DMS 273 (cell line): ENCODE measurements around the gene ANO7.

ENCODE experiments used
- DNase-seq: peaks from one replicate; lab custom pipeline; 2025; ENCODE audit not compliant: unreplicated experiment; lab: John Stamatoyannopoulos, UW

ANO7 gene

GRCh38 chr2:241157841-241158545 is 30.5 kb upstream of the ANO7 start:
- DNase-seq = no peak

DNA sequence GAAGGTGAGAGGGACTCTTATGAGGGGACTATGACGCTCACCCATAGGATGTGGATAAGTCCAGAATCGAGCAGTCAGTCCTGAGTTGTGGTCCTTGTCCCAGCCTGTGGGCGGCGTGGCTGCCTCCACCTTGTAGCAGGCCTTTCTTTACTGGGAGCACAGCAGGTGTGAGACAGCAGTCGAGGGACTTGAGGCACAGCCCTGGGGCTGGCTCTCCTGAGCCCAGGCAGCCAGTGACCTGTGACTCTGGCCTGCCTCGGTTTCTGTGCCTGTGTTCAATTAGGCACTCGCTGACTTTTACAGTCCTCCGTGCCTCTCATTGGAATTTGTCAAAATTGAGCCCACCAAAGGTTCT is 30.0 kb upstream of the ANO7 start:
- DNase-seq = no peak

- DNase-seq = no peak
Measured at GRCh38 chr2:241159116-241159515, 29.4 kb upstream of the ANO7 start.

- no peak for DNase-seq
Measured at GRCh38 chr2:241160318-241160717, 28.2 kb upstream of the ANO7 start.

GRCh38 chr2:241161646-241162281 is 26.7 kb upstream of the ANO7 start:
- DNase-seq = no peak

- no peak for DNase-seq
Measured at GRCh38 chr2:241163601-241164118, 24.8 kb upstream of the ANO7 start.

DNA sequence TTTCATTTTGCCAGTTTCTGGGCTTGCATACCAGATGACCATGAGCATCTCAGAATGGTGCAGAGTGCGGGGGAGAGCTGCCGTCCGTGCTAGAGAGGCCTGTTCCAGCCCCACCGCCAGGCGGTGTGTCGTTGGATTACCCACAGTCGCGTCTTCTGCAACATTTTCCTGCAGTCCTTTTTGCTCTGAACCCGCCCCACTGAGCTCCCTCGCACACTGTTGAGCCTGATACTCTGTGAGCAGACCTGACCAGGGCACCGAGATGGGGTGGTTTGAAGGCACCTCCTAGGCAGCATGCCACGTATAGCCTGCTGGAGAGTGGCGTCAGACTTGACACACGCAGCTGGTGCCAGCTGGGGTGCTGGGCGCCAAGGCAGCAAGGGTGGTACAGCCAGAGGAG is 20.1 kb upstream of the ANO7 start:
- no peak for DNase-seq

DNA sequence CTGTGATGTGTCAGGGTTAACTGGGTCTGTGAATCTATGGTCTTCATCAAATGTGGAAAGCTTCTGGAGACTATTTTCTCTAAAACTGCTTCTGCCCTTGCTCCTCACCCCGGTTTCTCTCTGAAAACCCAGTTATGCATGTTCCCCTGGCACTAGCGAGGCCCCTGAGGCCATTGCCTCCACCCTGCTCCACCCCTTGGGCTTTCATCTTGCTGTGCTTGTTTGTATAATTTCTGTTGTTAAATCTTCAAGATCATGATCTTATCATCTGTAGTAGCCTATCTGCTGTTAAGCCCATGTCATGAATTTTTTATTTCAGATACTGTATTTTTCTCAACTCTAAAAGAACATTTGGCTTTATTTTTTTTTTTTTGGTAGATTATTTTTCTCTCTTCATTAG is 14.9 kb upstream of the ANO7 start:
- no peak for DNase-seq

- DNase-seq = peak; percentile 79
Measured at GRCh38 chr2:241177526-241178334, 10.7 kb upstream of the ANO7 start.

- no peak for DNase-seq
Measured at GRCh38 chr2:241178961-241179360, 9.5 kb upstream of the ANO7 start.

DNA sequence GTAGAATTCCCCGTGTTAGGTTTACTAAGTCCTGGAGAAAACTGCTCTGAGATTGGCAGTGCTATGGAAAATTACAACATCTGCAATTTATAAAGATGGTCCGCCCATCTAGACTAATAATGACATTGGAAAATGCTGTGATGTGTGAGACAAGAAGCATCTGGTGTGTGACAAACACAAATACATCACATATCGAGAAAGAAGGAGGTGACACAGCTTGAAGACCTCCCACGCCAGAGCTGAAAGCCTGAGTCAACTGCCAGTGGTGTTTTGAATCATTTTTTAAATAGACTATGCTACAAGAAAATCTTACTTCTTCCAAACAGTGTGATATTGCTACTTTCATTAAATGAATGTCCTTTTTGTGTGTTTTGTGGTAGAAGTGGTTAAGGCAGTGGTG is 8.6 kb upstream of the ANO7 start:
- DNase-seq = no peak

DNA sequence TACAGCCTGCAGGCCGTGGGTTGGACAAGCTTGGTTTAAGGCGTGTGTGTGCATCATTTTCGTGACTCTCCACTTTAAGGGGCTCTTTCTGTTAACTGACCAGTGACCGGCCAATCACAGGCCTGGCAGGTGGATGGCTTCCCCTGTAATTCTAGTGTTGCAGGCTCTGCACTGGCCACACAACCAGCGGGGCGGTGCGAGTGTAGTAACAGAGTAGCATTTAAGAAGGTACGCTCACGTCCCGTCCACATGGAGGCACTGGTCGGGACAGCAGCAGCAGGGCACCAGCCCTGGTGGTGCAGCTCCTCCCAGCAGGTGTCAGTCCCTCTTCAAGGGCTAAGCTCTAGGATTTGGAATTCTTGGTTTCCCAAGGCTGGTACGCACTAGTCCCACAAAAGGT is 8.0 kb upstream of the ANO7 start:
- DNase-seq = no peak

DNA sequence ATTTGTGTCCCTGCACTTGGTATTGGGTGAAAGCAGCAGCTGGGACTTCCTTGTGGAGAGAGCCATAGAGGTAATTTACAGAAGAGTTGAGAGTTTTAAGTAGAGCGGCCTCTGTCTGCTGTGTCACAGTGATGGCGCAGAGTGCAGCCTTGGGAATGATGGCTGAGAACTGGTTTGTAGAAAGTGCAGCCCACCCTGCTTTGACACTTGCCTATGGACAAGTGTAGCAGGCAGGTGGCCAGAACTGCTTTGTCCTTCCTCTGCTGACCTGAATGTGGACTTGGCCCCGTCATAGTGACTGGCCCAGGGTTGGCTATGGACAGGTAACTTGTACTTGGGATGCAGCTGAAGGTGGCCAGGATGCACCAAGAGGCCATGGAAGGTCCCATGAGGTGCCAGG is 6.4 kb upstream of the ANO7 start:
- no peak for DNase-seq

GRCh38 chr2:241182531-241183133 is 5.8 kb upstream of the ANO7 start:
- DNase-seq = no peak

- no peak for DNase-seq
Measured at GRCh38 chr2:241183221-241183620, 5.3 kb upstream of the ANO7 start.

- DNase-seq = no peak
Measured at GRCh38 chr2:241184901-241185300, 3.6 kb upstream of the ANO7 start.

DNA sequence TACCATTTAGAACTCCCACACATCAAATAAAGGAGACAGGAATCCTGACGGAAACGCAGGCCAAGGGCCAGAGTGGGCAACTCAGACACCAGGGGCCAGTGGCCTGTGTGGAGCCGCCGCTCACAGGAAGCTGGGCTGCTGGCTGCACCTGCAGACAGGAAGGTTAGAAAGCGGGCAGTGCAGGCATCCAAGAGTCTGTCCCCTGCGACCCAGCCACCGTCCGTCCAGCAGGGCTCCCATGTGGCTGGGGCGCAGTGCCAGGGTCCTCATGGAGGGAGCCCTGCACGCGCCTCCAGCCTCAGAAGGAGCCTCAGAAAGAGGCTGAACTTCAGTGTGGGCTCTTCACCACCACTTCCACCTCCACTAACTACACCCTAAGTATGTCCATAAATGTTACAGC is 2.5 kb upstream of the ANO7 start:
- no peak for DNase-seq

DNA sequence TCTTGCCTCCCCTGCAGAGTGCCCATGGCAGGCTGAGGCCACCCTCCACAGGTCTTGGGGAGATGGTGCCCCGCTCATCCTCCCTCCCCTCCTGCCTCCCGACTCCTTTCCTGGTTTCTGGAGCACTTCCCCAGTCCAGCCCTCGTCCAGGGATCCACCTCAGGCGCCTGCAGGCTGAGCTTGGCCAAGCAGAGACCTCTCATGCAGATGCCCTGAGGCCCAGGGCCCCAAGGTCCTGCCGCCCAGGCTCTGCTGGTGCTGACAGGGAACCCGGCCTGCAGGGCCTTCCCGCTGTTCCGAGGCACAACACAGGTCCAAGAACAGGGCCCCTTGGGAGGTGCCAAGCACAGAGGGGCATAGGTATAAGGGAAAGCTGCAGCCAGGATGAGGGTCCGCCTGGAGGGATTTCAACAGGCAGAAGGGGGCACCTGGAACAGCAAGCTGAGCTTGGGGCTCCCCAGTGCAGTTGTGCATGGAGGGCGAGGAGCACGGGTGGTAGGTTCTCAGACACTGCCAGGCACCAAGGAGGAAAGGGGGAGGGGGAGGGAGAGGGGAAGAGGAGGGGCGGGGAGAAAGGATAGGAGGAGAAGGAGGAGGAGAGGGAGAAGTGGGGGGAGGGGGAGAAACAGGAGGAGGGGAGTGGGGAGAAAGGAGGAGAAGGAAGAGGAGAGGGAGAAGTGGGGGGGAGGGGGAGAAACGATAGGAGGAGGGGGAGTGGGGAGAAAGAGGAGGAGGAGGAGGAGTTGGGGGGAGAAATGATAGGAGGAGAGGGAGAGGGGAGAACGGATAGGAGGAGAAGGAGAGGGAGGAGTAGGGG is 1.2 kb upstream of the ANO7 start:
- no peak for DNase-seq

DNA sequence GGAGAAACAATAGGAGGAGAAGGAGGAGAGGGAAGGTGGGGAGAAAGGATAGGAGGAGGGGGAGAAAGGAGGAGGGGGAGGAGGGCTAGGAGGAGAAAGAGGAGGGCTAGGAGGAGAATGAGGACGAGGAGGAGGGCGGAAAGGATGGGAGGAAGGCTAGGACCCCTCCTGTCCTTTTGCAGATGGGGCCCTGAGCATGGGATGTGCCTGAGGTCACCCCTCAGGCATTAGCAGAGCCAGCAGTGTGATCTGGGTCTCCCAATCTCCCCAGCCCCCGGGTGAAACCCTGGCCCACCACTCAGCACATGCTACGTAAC is 601 bp upstream of the ANO7 start:
- DNase-seq = no peak

GRCh38 chr2:241189093-241189855 is 797 bp downstream of the ANO7 start:
- no peak for DNase-seq
